Measurements from ENCODE around the gene HECTD4.

Gene HECTD4

DNA sequence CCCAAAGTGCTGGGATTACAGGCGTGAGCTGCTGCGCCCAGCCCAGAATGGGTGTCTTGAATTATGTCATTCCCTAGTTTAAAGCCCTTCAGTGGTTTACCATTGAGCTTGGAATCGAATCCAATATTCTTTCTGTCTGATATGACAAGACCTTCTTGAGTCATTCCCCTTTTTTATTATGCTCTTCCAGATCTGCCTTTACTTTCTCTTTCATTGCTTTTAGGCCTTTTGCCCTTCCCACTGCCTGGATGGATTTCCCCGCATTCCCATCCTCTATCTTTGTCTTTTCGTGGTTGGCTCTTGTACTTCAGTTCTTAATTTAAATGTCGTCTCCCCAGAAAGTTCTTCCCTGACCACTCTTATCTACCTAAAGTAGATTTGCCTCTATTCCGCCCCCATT is 255.3 kb downstream of the HECTD4 start:
- Histone ChIP-seq H3K36me3 (ENCODE audit: control insufficient read depth, insufficient read depth, low read length) (peaks cover 14% of the 10 kb centered on the region), H3K4me3 (ENCODE audit: low read depth, low read length) (no peak overlapping the region), H3K27me3 (ENCODE audit: control insufficient read depth, insufficient read depth, low read length) (no peaks in the 10 kb centered on the region), H3K27ac (ENCODE audit: low read depth, low read length) (no peak overlapping the region), H3K4me1 (ENCODE audit: control insufficient read depth, insufficient read depth, low read length) (peaks cover 4% of the 10 kb centered on the region), H3K9ac (ENCODE audit: low read depth, low read length) (no peak overlapping the region), H3K9me3 (ENCODE audit: control insufficient read depth, insufficient read depth, low read length) (no peaks in the 10 kb centered on the region)

DNA sequence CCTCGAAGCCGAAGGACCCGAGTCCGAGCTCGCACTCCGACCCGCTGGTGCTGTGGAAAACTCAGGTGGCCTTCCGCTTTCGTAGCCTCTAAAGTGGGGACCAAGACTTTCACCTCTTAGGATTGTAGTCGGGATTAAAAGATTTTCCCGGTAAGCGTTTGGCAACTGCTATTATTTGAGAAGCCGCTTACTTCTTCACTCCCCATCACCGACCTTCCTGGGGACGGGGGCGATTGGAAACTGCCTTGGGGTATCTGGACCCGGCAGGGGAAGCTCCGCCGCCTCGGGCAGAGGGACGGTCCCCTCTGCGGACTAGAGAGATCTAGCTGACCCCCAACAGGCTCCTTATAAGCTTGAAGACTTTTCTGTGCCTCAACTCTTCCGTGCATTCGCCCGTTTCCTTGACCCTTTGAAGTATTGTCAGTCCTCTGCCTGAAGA is 256.2 kb downstream of the HECTD4 start:
- Histone ChIP-seq H3K27ac (ENCODE audit: low read depth, low read length) (peak overlapping the region; percentile 62), H3K4me1 (ENCODE audit: control insufficient read depth, insufficient read depth, low read length) (peaks cover 4% of the 10 kb centered on the region)

DNA sequence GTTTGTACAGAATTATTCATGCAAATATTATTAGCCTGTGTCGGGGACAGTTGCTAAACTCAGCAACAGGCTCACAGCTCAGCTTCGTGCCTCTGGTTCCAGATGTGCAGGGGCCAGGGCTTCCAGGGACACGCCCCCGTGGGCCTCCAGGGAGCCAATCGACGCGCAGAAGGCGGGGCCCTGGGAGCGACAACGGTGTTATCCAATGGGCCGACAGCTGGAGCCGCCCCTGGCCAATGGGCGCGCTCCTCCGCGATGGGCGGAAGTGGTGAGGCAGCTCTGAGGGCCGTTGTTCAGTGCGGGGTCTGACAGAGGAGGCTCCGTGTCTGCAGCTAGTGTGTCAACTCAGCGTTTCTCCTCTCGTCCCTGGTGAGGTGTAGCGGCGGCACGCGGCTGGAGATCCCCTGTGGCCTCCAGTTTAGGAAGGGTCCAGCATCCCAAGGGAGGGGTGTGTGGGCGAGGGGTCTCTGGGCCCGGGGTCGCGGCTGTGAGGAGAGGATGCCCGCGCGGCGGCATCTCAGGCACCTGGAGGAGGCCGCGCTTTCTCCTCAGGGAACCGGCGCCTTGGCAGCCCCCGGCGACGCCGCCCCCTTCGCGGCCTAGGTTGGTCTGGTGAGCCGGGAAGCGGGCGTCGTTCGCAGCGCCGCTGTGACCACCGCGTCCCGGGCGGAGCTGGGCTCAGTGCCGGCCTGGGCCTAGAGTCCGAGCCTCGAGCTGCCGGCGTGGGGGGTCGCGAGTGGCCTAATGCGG is 256.8 kb downstream of the HECTD4 start, which contains the start of gene TRAFD1:
TRAFD1 (plus strand) TSS at position 311 of the 750 bp plus-strand sequence. CDS start 4,963 bp downstream, outside the sequence.
- peak within 1 kb of the TSS; percentile 62 for H3K27ac ChIP-seq (ENCODE audit: low read depth, low read length)
- H3K4me3 ChIP-seq (ENCODE audit: low read depth, low read length): peak within 1 kb of the TSS; percentile 91
- no peaks in the 10 kb centered on the region for H3K9me3 ChIP-seq (ENCODE audit: control insufficient read depth, insufficient read depth, low read length)
- H3K27me3 ChIP-seq (ENCODE audit: control insufficient read depth, insufficient read depth, low read length): no peaks in the 10 kb centered on the region
- peaks cover 4% of the 10 kb centered on the region for H3K4me1 ChIP-seq (ENCODE audit: control insufficient read depth, insufficient read depth, low read length)
- H3K36me3 ChIP-seq (ENCODE audit: control insufficient read depth, insufficient read depth, low read length): 0 out of 2 replicates have a peak, but pooled peaks cover 2% of the 10 kb centered on the region
- peak within 1 kb of the TSS; percentile 56 for H3K9ac ChIP-seq (ENCODE audit: low read depth, low read length)

More for the DNA sequence above, 256.2 kb downstream of the HECTD4 start:
- peaks cover 8% of the 10 kb centered on the region for H3K36me3 ChIP-seq (ENCODE audit: control insufficient read depth, insufficient read depth, low read length)
- peak overlapping the region; percentile 91 for H3K4me3 ChIP-seq (ENCODE audit: low read depth, low read length)
- H3K9ac ChIP-seq (ENCODE audit: low read depth, low read length): peak overlapping the region; percentile 56; the same call in 1 of the 2 replicates
- H3K9me3 ChIP-seq (ENCODE audit: control insufficient read depth, insufficient read depth, low read length): no peaks in the 10 kb centered on the region
- no peaks in the 10 kb centered on the region for H3K27me3 ChIP-seq (ENCODE audit: control insufficient read depth, insufficient read depth, low read length)

DNA sequence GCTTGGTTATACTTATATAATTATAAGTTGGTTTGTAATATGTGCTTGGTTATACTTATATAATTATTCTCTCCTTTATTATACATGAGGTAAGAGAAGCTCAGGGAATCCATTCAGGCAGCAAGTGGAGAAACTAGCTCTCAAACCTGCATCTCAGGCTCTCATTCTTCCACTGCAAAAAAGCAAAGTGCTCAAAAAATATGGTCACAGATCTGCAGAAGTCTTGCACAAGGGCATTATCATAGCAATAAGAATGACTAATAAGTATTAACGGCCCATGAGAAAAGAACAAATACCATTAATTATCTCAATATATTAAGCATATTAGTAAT is 257.3 kb downstream of the HECTD4 start:
- Histone ChIP-seq H3K9ac (ENCODE audit: low read depth, low read length) (no peak overlapping the region), H3K4me1 (ENCODE audit: control insufficient read depth, insufficient read depth, low read length) (peaks cover 4% of the 10 kb centered on the region), H3K27ac (ENCODE audit: low read depth, low read length) (no peak overlapping the region), H3K27me3 (ENCODE audit: control insufficient read depth, insufficient read depth, low read length) (no peaks in the 10 kb centered on the region), H3K36me3 (ENCODE audit: control insufficient read depth, insufficient read depth, low read length) (no peaks in the 10 kb centered on the region), H3K4me3 (ENCODE audit: low read depth, low read length) (peak overlapping the region; percentile 91; the same call in 1 of the 2 replicates), H3K9me3 (ENCODE audit: control insufficient read depth, insufficient read depth, low read length) (no peaks in the 10 kb centered on the region)

DNA sequence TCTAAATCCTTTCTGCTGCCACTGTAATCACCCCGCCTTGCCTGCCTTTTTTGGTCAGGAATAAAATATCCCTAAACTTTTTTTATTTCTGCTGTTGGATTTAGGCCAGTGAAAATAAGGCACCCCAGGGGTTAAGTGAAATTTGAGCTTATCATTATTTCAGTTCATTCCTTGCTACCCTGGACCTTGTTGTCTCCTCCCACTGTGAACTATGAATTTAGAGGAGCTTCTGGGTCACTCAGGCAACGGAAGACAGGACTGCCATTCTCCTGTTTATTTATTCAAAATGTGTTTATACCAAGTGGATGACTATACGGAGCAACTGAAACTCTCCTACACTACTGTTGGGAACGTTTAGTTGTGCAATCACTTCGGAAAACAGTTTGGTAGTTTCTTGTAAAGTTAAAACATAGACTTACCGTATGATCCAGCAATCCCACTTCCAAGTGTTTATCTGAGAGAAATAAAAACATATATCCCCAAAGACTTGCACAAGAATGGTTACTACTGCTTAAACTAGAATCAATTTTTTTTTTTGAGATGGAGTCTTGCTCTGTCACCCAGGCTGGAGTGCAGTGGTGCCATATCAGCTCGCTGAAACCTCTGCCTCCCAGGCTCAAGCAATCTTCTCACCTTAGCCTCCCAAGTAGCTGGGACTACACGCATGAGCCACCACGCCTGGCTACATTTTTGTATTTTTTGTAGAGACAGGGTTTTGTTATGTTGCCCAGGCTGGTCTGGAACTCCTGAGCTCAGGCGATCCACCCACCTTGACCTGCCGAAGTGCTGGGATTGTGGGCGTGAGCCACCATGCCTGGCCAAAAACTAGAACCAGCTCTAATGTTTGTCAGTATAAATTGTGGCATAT is 259.2 kb downstream of the HECTD4 start:
- no peak overlapping the region for H3K27ac ChIP-seq (ENCODE audit: low read depth, low read length)
- H3K27me3 ChIP-seq (ENCODE audit: control insufficient read depth, insufficient read depth, low read length): no peaks in the 10 kb centered on the region
- no peak overlapping the region for H3K4me3 ChIP-seq (ENCODE audit: low read depth, low read length)
- no peaks in the 10 kb centered on the region for H3K36me3 ChIP-seq (ENCODE audit: control insufficient read depth, insufficient read depth, low read length)
- H3K9me3 ChIP-seq (ENCODE audit: control insufficient read depth, insufficient read depth, low read length): no peaks in the 10 kb centered on the region
- no peak overlapping the region for H3K9ac ChIP-seq (ENCODE audit: low read depth, low read length)
- H3K4me1 ChIP-seq (ENCODE audit: control insufficient read depth, insufficient read depth, low read length): peaks cover 4% of the 10 kb centered on the region

DNA sequence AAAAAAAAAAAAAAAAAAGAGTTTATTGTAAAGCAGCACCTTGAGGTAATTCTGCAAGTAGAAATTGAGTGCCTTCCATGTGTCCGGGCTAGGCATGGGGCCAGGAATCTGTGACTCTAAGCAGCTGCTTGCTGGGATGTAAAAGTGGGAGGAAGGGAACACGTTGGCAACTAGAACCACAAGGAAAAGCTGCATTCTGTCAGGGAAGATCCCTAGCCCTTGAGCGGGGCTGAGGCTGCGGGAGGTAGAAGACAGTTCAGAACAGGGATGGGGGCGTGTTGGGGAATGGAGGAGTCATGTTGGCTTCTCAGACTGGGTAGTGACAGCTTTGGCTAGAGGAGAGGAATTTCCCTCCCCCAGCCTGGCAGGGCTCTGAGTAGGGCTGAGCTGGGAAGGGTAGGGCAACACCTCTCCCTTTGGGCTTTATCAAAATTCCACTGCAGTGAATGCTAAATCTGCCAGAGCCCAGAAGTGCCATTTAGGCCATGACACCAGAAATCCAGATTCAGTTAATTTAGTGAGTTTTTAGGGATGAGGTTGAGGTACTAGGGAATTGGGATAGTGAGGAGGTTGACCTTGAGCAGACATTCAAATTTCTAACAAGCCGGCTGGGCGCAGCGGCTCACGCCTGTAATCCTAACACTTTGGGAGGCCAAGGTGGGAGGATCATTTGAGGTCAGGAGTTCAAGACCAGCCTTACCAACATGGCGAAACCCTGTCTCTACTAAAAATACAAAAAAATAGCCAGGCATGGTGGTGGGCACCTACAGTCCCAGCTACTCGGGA is 260.3 kb downstream of the HECTD4 start:
- Histone ChIP-seq H3K9ac (ENCODE audit: low read depth, low read length) (no peak overlapping the region), H3K9me3 (ENCODE audit: control insufficient read depth, insufficient read depth, low read length) (no peaks in the 10 kb centered on the region), H3K36me3 (ENCODE audit: control insufficient read depth, insufficient read depth, low read length) (no peaks in the 10 kb centered on the region), H3K27me3 (ENCODE audit: control insufficient read depth, insufficient read depth, low read length) (no peaks in the 10 kb centered on the region), H3K27ac (ENCODE audit: low read depth, low read length) (no peak overlapping the region), H3K4me3 (ENCODE audit: low read depth, low read length) (no peak overlapping the region), H3K4me1 (ENCODE audit: control insufficient read depth, insufficient read depth, low read length) (peaks cover 5% of the 10 kb centered on the region)

DNA sequence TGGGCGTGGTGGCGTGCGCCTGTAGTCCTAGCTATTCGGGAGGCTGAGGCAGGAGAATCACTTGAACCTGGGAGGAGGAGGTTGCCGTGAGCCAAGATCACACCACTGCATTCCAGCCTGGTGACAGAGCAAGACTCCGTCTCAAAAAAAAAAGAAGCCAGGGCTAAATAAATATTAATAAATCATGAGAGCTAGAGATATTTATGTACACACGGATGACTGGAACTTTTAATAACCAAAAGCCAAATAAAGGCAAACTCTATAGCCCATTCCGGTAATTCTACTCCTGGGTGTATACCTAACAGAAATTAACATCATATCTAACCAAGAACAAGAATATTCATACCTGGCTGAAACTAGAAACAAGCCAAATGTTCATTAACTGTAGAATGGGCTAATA is 264.5 kb downstream of the HECTD4 start:
- no peaks in the 10 kb centered on the region for H3K36me3 ChIP-seq (ENCODE audit: control insufficient read depth, insufficient read depth, low read length)
- no peak overlapping the region for H3K27ac ChIP-seq (ENCODE audit: low read depth, low read length)
- no peaks in the 10 kb centered on the region for H3K9me3 ChIP-seq (ENCODE audit: control insufficient read depth, insufficient read depth, low read length)
- no peaks in the 10 kb centered on the region for H3K27me3 ChIP-seq (ENCODE audit: control insufficient read depth, insufficient read depth, low read length)
- no peak overlapping the region for H3K9ac ChIP-seq (ENCODE audit: low read depth, low read length)
- no peak overlapping the region for H3K4me3 ChIP-seq (ENCODE audit: low read depth, low read length)
- H3K4me1 ChIP-seq (ENCODE audit: control insufficient read depth, insufficient read depth, low read length): peaks cover 11% of the 10 kb centered on the region

DNA sequence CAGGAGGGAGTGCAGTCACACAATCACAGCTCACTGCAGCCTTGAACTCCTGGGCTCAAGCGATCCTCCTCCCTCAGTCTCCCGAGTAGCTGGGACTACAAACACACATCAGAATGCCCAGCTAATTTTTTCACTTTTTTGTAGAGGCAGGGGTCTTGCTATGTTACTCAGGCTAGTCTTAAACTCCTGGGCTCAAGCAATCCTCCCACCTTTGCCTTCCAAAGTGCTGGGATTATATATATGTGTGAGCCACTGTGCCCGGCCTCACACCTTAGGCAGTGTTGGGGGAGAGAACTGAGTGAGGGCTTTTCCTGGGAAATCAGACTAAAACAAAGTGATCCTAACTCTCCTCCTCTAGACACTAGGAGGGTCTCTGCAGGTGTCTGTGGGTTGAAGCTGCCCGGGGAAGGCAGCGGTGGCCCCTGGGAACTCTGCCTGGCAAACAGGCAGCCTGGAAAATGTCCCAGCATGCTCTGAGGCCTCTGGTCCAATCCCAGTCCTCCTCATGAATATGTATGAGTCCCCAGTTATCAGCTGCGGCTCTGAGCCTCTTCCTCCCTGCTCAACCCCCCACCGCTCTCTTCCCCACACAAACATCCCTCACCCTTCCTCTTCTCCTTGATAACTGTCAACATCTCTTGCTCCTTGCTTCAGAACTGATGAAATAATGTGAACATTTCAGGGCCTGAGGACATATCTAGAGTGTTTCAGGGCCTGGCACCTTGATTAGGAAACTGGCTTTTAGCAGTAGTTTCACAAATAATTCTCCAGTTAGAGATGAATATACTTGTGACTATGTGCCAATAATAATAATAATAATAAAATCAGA is 265.8 kb downstream of the HECTD4 start:
- peak overlapping the region; percentile 25; the same call in 1 of the 2 replicates for H3K4me3 ChIP-seq (ENCODE audit: low read depth, low read length)
- H3K9me3 ChIP-seq (ENCODE audit: control insufficient read depth, insufficient read depth, low read length): no peaks in the 10 kb centered on the region
- peaks cover 19% of the 10 kb centered on the region for H3K4me1 ChIP-seq (ENCODE audit: control insufficient read depth, insufficient read depth, low read length)
- 0 out of 2 replicates have a peak overlapping the region, but pooled peaks have one; percentile 18 for H3K9ac ChIP-seq (ENCODE audit: low read depth, low read length)
- no peaks in the 10 kb centered on the region for H3K36me3 ChIP-seq (ENCODE audit: control insufficient read depth, insufficient read depth, low read length)
- no peaks in the 10 kb centered on the region for H3K27me3 ChIP-seq (ENCODE audit: control insufficient read depth, insufficient read depth, low read length)
- H3K27ac ChIP-seq (ENCODE audit: low read depth, low read length): peak overlapping the region; percentile 89

DNA sequence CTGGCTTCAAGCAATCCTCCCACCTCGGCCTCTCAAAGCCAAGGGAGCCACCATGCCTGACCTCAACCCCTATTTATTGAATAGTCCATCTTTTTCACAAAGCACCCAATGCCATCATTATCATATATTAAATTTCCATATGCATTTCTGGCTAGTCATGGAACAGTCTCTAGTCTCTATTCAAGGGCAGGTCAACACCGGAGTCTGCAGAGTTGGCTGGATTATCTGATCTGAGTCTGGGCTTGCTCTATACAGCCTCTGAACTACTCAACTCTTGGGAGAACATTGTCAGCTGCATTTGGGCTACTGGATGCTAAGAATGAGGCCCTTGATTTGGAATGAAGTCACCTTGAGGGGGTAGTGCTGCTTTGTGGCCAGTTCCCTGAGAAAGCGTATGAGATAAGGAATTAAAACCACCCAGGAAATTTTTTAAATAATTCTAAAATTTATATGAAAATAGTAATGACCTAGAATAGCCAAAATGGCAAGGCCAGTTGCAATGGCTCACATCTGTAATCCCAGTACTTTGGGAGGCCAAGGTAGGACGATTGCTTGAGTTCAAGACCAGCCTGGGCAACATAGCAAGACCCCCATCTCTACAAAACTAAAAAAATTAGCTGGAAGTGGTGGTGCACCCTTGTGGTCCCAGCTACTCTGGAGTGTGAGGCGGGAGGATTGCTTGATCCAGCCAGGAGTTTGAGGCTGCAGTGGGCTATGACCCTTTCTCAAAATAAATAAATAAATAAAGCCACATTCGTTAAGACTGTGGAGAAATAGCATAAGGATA is 266.8 kb downstream of the HECTD4 start:
- Histone ChIP-seq H3K9me3 (ENCODE audit: control insufficient read depth, insufficient read depth, low read length) (no peaks in the 10 kb centered on the region), H3K27ac (ENCODE audit: low read depth, low read length) (no peak overlapping the region), H3K4me1 (ENCODE audit: control insufficient read depth, insufficient read depth, low read length) (peaks cover 22% of the 10 kb centered on the region), H3K9ac (ENCODE audit: low read depth, low read length) (no peak overlapping the region), H3K4me3 (ENCODE audit: low read depth, low read length) (no peak overlapping the region), H3K27me3 (ENCODE audit: control insufficient read depth, insufficient read depth, low read length) (no peaks in the 10 kb centered on the region), H3K36me3 (ENCODE audit: control insufficient read depth, insufficient read depth, low read length) (no peaks in the 10 kb centered on the region)
